Activated effector memory CD4-positive, alpha-beta T cell treated with Interleukin-2 at 50 U/mL for 16 hours (primary cell): Measurements from ENCODE around the gene SPOCK1.
"Not testable (repeated sequence)": the region's sequence is repeated elsewhere in the genome, so short reads cannot be mapped to it uniquely, and the experiment has no call there.

Experiments used
- DNase-seq: peaks from one replicate; pipeline ENCODE4 v3.0.0-alpha.2; 2020

The SPOCK1 gene

GRCh38 chr5:137498736-137499505 is at the start of gene SPOCK1:
SPOCK1 (minus strand) TSS chr5:137499326.
- peak; percentile 4 for DNase-seq

GRCh38 chr5:137545956-137546355 is 46.8 kb upstream of the SPOCK1 start:
- no peak for DNase-seq

GRCh38 chr5:137535449-137535848 is 36.3 kb upstream of the SPOCK1 start:
- not testable (repeated sequence) for DNase-seq

DNA sequence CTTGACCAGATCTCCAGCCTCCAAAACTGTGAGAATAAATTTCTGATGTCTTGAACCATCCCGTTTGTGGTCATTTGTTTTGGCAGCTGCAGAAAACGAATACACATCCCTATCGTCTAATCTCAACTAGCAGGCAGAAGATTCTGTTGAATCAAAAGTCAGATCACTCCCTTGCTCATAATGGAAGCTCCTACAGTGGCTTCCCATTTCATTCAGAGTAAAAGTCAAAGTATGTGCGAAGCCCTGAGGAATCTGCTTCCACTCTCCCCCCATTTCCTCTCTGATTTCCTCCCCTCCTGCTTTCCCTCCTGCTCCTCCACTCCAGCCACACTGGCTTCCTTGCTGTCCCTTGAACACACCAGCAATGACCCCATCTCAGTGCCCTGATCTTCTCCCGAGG is 34.8 kb upstream of the SPOCK1 start:
- no peak for DNase-seq

GRCh38 chr5:137531266-137531665 is 32.1 kb upstream of the SPOCK1 start:
- DNase-seq: no peak

GRCh38 chr5:137521246-137521645 is 22.1 kb upstream of the SPOCK1 start:
- DNase-seq: no peak

DNA sequence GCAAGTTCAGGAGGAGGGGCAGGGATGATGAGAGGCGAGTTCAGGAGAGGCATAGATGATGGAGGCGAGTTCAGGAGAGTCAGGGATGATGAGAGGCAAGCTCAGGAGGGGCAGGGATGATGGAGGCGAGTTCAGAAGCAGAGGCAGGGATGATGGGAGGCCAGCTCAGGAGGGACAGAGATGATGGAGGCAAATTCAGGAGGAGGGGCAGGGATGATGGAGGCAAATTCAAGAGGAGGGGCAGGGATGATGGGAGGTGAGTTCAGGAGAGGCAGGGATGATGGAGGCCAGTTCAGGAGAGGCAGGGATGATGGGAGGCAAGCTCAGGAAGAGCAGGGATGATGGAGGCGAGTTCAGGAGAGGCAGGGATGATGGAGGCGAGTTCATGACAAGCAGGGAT is 17.8 kb upstream of the SPOCK1 start:
- DNase-seq: no peak

DNA sequence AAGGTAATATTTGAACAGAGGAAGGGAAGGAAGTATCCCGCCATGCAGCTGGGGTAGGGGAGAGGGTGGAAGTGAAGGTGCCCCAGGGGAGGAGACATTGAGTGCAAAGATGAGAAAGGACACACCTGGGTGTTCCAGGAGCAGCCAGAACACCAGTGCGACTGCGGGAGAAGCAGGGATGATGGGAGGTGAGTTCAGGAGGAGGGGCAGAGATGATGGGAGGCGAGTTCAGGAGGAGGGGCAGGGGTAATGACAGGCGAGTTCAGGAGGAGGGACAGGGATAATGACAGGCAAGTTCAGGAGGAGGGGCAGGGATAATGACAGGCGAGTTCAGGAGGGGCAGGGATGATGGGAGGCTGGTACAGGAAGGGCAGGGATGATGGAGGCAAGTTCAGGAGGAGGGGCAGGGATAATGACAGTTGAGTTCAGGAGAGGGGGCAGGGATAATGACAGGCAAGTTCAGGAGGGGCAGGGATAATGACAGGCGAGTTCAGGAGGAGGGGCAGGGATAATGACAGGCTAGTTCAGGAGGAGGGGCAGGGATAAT is 17.2 kb upstream of the SPOCK1 start:
- no peak for DNase-seq

DNA sequence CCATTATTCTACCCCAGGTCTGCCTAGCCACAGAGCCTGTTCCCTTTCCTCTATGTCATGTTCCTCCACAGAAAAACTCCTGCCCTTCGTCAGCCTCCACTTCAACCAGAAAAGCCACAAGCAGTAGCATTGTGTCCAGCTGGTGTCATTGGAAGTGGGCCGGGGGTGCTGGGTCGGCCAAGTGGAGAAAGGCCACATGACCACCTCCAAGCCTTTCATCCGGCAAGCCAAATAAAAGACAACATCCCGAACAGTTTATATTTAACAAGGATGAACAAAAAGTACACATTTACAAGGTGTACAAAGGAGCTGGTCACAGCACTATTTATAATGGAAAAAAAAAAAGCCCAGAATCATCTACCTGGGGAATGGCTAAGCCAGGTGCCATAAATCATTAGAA is 16.1 kb upstream of the SPOCK1 start:
- no peak for DNase-seq

DNA sequence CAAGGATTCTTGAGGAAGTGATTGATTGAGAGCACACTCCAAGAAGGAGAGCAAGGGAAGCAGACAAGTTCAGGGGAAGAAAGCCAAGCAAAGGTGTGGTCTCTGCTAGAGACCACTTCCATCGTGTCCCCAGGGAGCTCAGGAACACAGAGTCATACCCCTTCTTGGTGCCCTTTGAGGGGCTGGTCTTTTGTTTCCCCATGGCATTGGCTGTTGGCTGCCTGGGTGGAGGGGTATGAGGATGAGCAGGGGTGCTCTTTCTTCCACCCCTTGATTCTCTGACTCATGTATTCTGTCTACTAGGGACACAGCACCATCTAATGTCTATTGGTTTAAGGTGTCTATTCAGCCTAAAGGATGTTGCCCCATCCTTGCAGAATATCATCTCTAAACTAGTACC is 11.5 kb upstream of the SPOCK1 start:
- DNase-seq: no peak

- no peak for DNase-seq
Measured at GRCh38 chr5:137507150-137507549, 8.0 kb upstream of the SPOCK1 start.

DNA sequence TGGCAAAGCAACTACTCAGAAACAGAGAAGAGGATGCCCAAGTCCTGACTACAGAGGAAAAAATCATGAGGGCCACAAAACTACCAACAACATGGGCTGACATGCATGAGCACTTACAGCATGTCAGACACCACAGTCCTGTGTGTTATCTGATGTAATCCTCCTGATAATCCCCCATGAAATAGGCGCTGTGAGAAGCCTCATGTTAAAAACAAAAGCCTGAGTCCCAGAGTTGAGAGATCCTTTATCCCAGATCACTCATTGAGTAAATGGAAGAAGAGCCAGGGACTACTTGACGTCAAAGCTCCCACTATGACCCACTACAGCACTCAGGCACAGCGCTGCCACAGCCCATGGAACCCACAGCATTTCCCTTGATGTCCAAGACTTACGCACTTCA is 7.2 kb upstream of the SPOCK1 start:
- no peak for DNase-seq

DNA sequence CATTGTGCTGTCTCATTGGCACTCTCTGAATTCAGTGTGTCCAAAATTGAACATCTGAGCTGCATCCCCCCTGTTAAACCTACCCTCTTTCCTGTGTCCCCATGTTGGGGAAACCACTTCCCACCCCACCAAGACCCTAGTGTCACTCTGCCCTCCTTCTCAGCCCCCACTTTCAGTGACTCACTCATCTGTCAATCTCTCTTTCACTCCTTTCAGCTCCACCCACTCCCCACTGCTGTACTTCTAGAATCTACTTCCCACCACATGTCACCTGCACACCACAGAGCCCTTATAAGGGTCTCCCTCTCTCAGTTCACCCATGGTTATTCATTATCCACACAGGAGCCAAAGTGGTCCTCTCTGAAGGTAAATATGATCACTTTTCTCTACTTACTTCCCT is 5.8 kb upstream of the SPOCK1 start:
- DNase-seq: no peak

DNA sequence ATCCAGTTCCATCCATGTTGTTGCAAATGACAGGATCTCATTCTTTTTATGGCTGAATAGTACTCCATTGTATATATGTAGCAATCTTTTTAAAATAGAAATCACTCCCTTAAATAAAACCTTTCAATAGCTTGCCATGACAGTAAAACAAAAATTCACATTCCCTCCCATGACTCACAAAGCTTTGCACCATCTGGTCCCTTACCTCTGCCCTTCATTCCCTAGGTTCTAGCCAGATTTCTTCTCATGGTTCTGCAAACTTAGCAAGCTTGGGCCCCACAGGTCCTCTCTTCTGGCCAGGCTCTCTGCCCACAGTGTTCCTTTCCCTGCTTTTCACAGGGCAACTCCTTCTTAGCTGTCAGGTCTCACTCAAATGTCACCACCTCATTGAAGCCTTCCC is 4.3 kb upstream of the SPOCK1 start:
- DNase-seq: no peak

DNA sequence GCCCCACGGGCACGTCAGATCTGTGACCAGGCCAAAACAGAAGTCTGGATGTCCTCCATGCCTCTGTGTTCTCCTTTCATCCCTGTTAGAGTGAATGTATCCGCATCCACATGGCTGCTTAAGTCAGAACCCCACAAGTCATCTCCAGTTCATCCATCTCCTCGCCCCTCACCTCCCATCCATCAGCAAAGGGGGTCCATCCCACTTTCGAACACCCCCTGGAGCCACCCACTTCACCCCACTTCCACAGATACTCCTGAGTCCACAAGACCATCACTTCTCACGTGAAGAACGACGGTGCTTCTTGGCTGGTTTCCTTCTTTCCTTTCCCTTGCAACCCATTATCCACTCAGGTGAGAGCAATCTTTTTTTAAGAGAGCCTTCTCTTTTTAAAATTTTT is 3.5 kb upstream of the SPOCK1 start:
- DNase-seq: no peak

GRCh38 chr5:137501846-137502406 is 2.8 kb upstream of the SPOCK1 start:
- no peak for DNase-seq

DNA sequence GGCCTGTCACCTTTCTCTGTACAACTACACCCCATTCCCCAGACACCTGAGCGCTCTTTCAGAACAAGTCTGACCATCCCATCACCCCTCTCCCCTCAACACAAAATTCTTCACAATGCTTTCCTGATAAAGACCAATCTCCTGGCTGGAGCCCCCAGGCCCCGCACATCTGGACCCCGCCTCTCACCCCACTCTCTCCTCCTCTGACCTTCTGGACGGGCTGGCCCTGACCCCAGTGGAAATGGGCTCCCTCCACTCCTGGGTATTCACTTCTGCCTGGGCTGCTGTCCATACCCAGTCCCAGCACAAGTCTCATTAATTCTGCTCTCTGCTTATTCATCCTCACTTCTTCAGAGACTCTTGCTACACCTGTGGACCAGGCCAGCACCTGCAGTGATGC is 2.1 kb upstream of the SPOCK1 start:
- no peak for DNase-seq

GRCh38 chr5:137500615-137501225 is 1.6 kb upstream of the SPOCK1 start:
- no peak for DNase-seq

GRCh38 chr5:137499506-137499847 is 351 bp upstream of the SPOCK1 start:
- not testable (repeated sequence) for DNase-seq

- DNase-seq: no peak
Measured at GRCh38 chr5:137498301-137498735, 808 bp downstream of the SPOCK1 start.

DNA sequence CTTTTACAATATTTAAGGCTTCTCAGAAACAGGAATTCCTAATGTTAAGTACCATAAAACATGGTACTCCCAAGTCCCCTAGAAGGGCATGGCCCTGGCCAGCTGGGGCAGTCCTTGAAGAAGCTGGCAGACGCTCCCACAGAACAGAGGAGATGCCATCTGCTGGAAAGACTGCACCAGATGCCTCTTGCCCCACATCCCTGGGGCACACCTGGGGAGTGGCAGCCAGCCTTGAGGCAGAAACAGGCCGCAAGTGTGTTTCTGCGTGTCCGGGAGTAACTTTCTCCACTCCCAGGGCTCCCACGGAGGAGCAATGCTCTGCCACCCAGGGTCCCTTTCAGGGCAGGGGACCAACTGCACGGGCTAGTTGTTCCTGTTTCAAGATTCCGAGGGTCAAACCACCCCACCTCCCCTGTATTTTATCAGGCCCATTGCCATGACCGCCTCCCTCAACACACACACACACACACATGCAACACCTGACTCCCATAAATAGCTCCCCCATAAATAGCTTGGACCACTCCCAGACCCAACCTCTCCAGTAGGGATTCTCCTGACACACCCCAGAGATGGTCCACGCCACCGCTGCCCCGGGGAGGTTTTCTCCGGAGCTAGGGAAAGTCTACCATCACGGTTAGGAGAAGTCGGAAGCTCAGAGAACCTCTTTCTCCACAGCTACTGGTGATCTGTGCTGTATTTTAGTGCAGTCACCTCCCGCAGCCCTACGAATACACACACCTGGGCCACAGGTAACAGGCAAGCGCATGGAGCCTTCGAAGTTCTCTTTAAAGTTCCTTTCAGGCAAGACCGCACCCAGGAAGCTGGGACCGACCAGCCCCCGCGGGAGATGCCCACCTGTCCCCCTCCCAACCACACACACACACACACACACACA is 1.5 kb downstream of the SPOCK1 start:
- DNase-seq: no peak

GRCh38 chr5:137496919-137497318 is 2.2 kb downstream of the SPOCK1 start:
- no peak for DNase-seq

- DNase-seq: no peak
Measured at GRCh38 chr5:137492331-137492730, 6.8 kb downstream of the SPOCK1 start.
